PC-3 (cell line): ENCODE data around the gene ACIN1.

ENCODE experiments used
- CTCF ChIP-seq: fragments of 300-600 bp; sonication (generic); conservative IDR thresholded peaks from 2 replicates; pipeline ENCODE4 v1.5.1; 2017; ENCODE audit warnings: antibody characterized with exemption, low read depth, mild to moderate bottlenecking, low read length
- EZH2phosphoT487 ChIP-seq: fragments of 300-600 bp; sonication (generic); IDR thresholded peaks from 2 replicates; pipeline ENCODE4 v1.6.1; 2018; ENCODE audit warnings: mild to moderate bottlenecking, antibody characterized with exemption, low read length, borderline replicate concordance

- TF ChIP-seq CTCF (no peak), EZH2phosphoT487 (no peak)
Measured at GRCh38 chr14:23080474-23080873, 14.5 kb downstream of the ACIN1 start.
